Vagina (tissue), 2 donors: ENCODE results near the gene DYNLT4.
A peak's percentile ranks its signal among the peaks of the same experiment; 100 is the strongest.

ENCODE experiments used
- POLR2A ChIP-seq, 2 donors: fragments of 450-650 bp; IDR thresholded peaks; one replicate each; pipeline ENCODE4 v1.6.1; 2017; ENCODE audit warnings: antibody characterized with exemption in 2 of 2, mild to moderate bottlenecking in 2 of 2, moderate library complexity in 2 of 2
- POLR2AphosphoS5 ChIP-seq, 2 donors: sonication (generic); formaldehyde crosslinking; IDR thresholded peaks; one replicate each; pipeline ENCODE4 v1.9.0; 2017; ENCODE audit warnings: antibody characterized with exemption in 2 of 2, mild to moderate bottlenecking in 2 of 2, low read depth in 1 of 2; ENCODE audit not compliant: insufficient read depth in 1 of 2

GRCh38 chr1:44835738-44836675 lies 28.9 kb upstream of the DYNLT4 start:
- TF ChIP-seq POLR2A (IDR thresholded peaks at IDR 0.05) (no peak), POLR2AphosphoS5 (IDR thresholded peaks at IDR 0.05; ENCODE audit: insufficient read depth in 1 of 2, low read depth in 1 of 2) (peak in 1 of 2 donors; percentile 41)
